Endodermal cell (in vitro differentiated cells): ENCODE data around the gene WDR86. TPM values are rescaled to one million over a fixed set of nuclear protein-coding genes. Genes with fewer than 3 reads are reported as not detected.

Source experiments
- DNase-seq: peaks from one replicate; pipeline ENCODE4 v3.0.0-alpha.2; 2017
- H3K27ac ChIP-seq: 2 replicates; pipeline ENCODE4 v1.5.1; 2013; ENCODE audit warnings: mild to moderate bottlenecking, low read depth, low read length, moderate library complexity
- H3K27me3 ChIP-seq: 2 replicates; pipeline ENCODE4 v1.6.1; 2013; ENCODE audit warnings: mild to moderate bottlenecking, low read length, moderate library complexity; ENCODE audit not compliant: insufficient read depth, control insufficient read depth, poor library complexity, severe bottlenecking
- H3K36me3 ChIP-seq: 2 replicates; pipeline ENCODE4 v1.7.0; 2013; ENCODE audit warnings: mild to moderate bottlenecking, low read length, moderate library complexity; ENCODE audit not compliant: control insufficient read depth, insufficient read depth
- H3K4me1 ChIP-seq: one replicate; pipeline ENCODE4 v1.7.0; 2013; ENCODE audit warnings: low read length; ENCODE audit not compliant: control insufficient read depth, insufficient read depth
- H3K4me3 ChIP-seq: 2 replicates; pipeline ENCODE4 v1.5.1; 2013; ENCODE audit warnings: mild to moderate bottlenecking, low read length, moderate library complexity
- H3K9ac ChIP-seq: 2 replicates; pipeline ENCODE4 v1.6.1; 2013; ENCODE audit warnings: mild to moderate bottlenecking, low read length, moderate library complexity; ENCODE audit not compliant: poor library complexity, severe bottlenecking; ENCODE audit errors: extremely low read depth
- H3K9me3 ChIP-seq: 2 replicates; pipeline ENCODE4 v1.6.1; 2013; ENCODE audit warnings: mild to moderate bottlenecking, low read length, moderate library complexity; ENCODE audit not compliant: control insufficient read depth
- H3K27ac Mint-ChIP-seq: 2 replicates; pipeline ENCODE4 v1.8.0; 2020; ENCODE audit warnings: mixed read lengths
- H3K27me3 Mint-ChIP-seq: 2 replicates; pipeline ENCODE4 v1.8.0; 2021; ENCODE audit warnings: mild to moderate bottlenecking, mixed read lengths; ENCODE audit not compliant: insufficient read depth
- H3K36me3 Mint-ChIP-seq: 2 replicates; pipeline ENCODE4 v1.8.0; 2020; ENCODE audit warnings: low read depth, mixed read lengths
- H3K4me1 Mint-ChIP-seq: 2 replicates; pipeline ENCODE4 v1.8.0; 2020; ENCODE audit warnings: mixed read lengths
- H3K4me3 Mint-ChIP-seq: 2 replicates; pipeline ENCODE4 v1.8.0; 2020; ENCODE audit warnings: mild to moderate bottlenecking, moderate library complexity, mixed read lengths
- H3K9me3 Mint-ChIP-seq: 2 replicates; pipeline ENCODE4 v1.8.0; 2020; ENCODE audit warnings: mild to moderate bottlenecking, mixed read lengths
- CTCF ChIP-seq: fragments of 200-600 bp; sonication (generic); conservative IDR thresholded peaks from 2 replicates; pipeline ENCODE4 v1.5.0; 2021; ENCODE audit warnings: antibody characterized with exemption, mild to moderate bottlenecking
- whole genome bisulfite sequencing, 2 experiments: methylation state at CpG; one replicate each; pipeline versions ENCODE4 v1.1.5 to v1.1.7; 2013; ENCODE audit warnings: missing lambda C conversion rate in 2 of 2, mixed read lengths in 1 of 2; ENCODE audit not compliant: insufficient coverage in 1 of 2, insufficient read length in 1 of 2; 5-methylcytosine and 5-hydroxymethylcytosine counted together
- total RNA-seq, 2 donors: library from RNA; stranded (reverse); fragmentation: NEBNext Ultra II Directional in 1 of 2; extraction: Animal tissue kit (Norgen Biotek cat#: 25700) in 1 of 2; gene quantifications; 2 replicates in 1 of 2; 3 replicates in 1 of 2; pipeline ENCODE4 v1.2.1, GENCODE V29; 2021

The WDR86 gene
- total RNA-seq, 2 donors from 2014 or later, result 83.3 to 94.2 TPM

DNA sequence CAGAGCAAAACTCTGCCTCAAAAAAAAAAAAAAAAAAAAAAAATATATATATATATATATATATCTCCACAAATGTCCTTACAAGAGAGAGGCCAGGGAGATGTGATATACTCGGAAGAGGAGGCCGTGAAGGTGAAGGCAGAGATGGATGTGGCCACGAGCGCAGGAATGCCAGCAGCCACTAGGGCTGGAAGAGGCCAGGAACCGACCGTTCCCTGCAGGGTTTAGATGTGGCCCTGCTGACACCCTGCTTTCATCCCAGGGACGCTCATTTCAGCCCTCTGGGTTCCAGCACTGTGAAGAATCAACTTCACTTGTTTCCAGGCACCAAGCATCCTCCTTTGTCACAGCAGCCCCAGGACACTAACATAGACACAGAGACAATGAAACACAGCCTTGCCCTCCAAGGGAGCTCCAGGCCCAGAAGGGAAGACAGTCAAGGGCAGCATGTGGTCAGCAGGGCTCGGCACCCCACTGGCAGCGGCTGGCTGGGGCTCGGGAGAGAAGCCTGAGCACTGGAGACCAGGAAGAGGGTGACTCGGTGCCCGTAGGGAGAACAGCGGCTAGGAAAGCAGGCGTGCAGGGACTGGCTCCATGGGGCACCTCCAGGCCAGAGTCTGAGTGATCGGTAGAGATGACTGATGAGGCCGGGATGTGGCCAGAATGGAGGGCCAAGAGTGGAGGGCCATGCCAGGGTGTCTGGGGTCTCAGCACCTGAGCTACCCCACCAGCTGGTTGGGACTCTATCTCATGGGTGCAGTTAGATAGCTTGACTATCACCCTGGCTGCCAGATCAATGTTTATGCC lies 7.6 kb downstream of the WDR86 start:
- peaks cover 2% of the 10 kb centered on the region for H3K9me3 Mint-ChIP-seq
- DNase-seq, result peak; percentile 41
- H3K36me3 Mint-ChIP-seq, result peaks cover 55% of the 10 kb centered on the region
- Histone ChIP-seq H3K27ac (no peak overlapping the region), H3K4me1 (peaks cover 1% of the 10 kb centered on the region), H3K4me3 (no peak overlapping the region), H3K9me3 (no peaks in the 10 kb centered on the region), H3K36me3 (peaks cover 30% of the 10 kb centered on the region), H3K27me3 (no peaks in the 10 kb centered on the region), H3K9ac (no peak overlapping the region)
- TF ChIP-seq CTCF, result peak; percentile 15
- WGBS, 2 experiments, result 81 to 89% methylated on average over 10 to 16 of the region's 16 CpGs
- no peaks in the 10 kb centered on the region for H3K27me3 Mint-ChIP-seq
- H3K4me3 Mint-ChIP-seq, result no peak overlapping the region
- H3K4me1 Mint-ChIP-seq, result peaks cover 13% of the 10 kb centered on the region
- no peak overlapping the region for H3K27ac Mint-ChIP-seq

DNA sequence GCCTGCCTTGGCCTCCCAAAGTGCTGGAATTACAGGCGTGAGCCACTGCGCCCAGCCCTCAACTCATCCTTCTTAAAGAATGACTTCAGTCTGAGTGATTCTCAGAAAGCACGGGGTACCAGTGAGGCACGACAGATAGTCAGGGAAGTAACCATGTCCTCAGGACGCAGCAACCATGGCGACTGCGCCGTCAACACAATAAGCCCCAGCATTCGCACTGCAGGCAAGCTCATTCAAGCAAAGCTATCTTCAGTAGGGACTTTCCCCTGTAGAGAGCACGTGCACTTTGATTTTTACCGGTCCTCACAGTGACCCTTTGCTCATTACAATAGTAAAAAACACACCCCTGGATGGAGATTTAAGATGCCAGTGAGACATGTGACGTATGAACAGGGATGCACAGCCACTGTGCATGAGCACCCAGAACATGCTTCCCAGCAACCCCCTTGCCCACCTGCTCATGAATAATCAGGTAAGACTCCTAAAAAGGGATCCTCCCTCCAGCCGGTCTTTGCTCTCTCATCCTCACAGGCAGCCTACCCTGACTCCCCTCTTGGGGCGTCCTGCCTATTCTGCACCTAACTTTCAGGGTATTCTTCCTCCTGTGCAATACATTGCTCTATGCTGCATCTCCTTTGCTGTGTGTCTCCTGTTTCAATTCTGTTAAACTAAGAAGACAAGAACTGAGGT lies 9.1 kb downstream of the WDR86 start:
- H3K27ac Mint-ChIP-seq, result no peak overlapping the region
- Histone ChIP-seq H3K36me3 (peaks cover 21% of the 10 kb centered on the region), H3K27me3 (no peaks in the 10 kb centered on the region), H3K9me3 (no peaks in the 10 kb centered on the region), H3K4me3 (no peak overlapping the region), H3K9ac (no peak overlapping the region), H3K27ac (no peak overlapping the region), H3K4me1 (no peaks in the 10 kb centered on the region)
- DNase-seq, result peak; percentile 33
- H3K36me3 Mint-ChIP-seq, result peaks cover 49% of the 10 kb centered on the region
- WGBS, 2 experiments, result 85% methylated on average over 14 of the region's 14 CpGs
- peaks cover 2% of the 10 kb centered on the region for H3K9me3 Mint-ChIP-seq
- H3K4me1 Mint-ChIP-seq, result peaks cover 5% of the 10 kb centered on the region
- H3K4me3 Mint-ChIP-seq, result no peak overlapping the region
- TF ChIP-seq CTCF, result no peak
- H3K27me3 Mint-ChIP-seq, result no peaks in the 10 kb centered on the region

- Mint-ChIP-seq H3K36me3 (peaks cover 49% of the 10 kb centered on the region), H3K4me3 (no peak overlapping the region), H3K9me3 (peaks cover 2% of the 10 kb centered on the region), H3K27ac (peak overlapping the region; percentile 10), H3K27me3 (no peaks in the 10 kb centered on the region), H3K4me1 (peaks cover 3% of the 10 kb centered on the region)
- Histone ChIP-seq H3K27ac (no peak overlapping the region), H3K4me3 (no peak overlapping the region), H3K9me3 (no peaks in the 10 kb centered on the region), H3K36me3 (peaks cover 23% of the 10 kb centered on the region), H3K27me3 (no peaks in the 10 kb centered on the region), H3K4me1 (no peaks in the 10 kb centered on the region), H3K9ac (no peak overlapping the region)
- WGBS, 2 experiments, result 94 to 97% methylated on average over 10 to 14 of the region's 14 CpGs
- DNase-seq, result no peak
- TF ChIP-seq CTCF, result no peak
Measured at GRCh38 chr7:151399906-151400305, 9.9 kb downstream of the WDR86 start.
